GM12892 (cell line): ENCODE measurements around the gene LRMDA.

Experiments used
- DNase-seq: peaks from one replicate; pipeline ENCODE4 v3.0.0; 2011; ENCODE audit not compliant: insufficient read length
- FAIRE-seq: peaks from 2 replicates; lab custom pipeline; 2011; peaks lifted over from hg19 to GRCh38; lab: Jason Lieb, UNC
- POLR2A ChIP-seq: IDR thresholded peaks from 2 replicates; pipeline ENCODE4 v1.6.1; 2011; ENCODE audit warnings: low read depth, low read length, control low read depth
- POLR2AphosphoS5 ChIP-seq: IDR thresholded peaks from 2 replicates; pipeline ENCODE4 v1.6.1; 2011; ENCODE audit warnings: low read depth, low read length, control low read depth
- TAF1 ChIP-seq: IDR thresholded peaks from 2 replicates; pipeline ENCODE4 v1.6.1; 2011; ENCODE audit warnings: low read depth, mild to moderate bottlenecking, control low read depth, low read length, borderline replicate concordance

The LRMDA gene

GRCh38 chr10:75456122-75456521, 24.7 kb downstream of the LRMDA start:
- FAIRE-seq (no peak), DNase-seq (no peak)
- TF ChIP-seq POLR2AphosphoS5 (no peak), TAF1 (no peak), POLR2A (no peak)

- TF ChIP-seq POLR2A: no peak
- no peak for TF ChIP-seq POLR2AphosphoS5
- no peak for FAIRE-seq
- DNase-seq: no peak
These were observed 28.6 kb downstream of the LRMDA start for GRCh38 chr10:75460059-75460458.

- TF ChIP-seq POLR2A (no peak), TAF1 (no peak)
- DNase-seq: no peak
- no peak for FAIRE-seq
These were observed 30.5 kb downstream of the LRMDA start for GRCh38 chr10:75461672-75462649.

DNA sequence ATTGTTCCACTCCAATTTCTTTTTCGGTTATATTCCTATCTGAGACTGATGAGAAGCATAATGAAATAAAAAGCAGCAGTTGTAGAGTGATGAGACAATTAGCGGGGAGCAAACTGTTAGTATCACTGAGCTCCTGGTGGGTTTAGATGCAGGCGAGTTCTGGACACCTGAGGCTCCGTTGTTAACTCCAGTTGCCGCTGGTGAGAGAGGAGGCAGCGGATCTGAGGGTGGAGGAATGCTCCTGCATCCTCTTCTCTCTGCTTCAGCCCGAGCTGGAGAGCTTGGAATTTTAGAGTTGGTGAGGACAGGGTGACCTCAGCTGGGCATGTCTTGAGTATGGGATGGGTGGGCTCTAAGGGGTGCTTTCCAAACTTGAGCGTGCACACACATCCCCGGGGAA, 31.4 kb downstream of the LRMDA start:
- no peak for FAIRE-seq
- no peak for TF ChIP-seq POLR2A
- no peak for TF ChIP-seq TAF1
- no peak for TF ChIP-seq POLR2AphosphoS5
- no peak for DNase-seq

DNA sequence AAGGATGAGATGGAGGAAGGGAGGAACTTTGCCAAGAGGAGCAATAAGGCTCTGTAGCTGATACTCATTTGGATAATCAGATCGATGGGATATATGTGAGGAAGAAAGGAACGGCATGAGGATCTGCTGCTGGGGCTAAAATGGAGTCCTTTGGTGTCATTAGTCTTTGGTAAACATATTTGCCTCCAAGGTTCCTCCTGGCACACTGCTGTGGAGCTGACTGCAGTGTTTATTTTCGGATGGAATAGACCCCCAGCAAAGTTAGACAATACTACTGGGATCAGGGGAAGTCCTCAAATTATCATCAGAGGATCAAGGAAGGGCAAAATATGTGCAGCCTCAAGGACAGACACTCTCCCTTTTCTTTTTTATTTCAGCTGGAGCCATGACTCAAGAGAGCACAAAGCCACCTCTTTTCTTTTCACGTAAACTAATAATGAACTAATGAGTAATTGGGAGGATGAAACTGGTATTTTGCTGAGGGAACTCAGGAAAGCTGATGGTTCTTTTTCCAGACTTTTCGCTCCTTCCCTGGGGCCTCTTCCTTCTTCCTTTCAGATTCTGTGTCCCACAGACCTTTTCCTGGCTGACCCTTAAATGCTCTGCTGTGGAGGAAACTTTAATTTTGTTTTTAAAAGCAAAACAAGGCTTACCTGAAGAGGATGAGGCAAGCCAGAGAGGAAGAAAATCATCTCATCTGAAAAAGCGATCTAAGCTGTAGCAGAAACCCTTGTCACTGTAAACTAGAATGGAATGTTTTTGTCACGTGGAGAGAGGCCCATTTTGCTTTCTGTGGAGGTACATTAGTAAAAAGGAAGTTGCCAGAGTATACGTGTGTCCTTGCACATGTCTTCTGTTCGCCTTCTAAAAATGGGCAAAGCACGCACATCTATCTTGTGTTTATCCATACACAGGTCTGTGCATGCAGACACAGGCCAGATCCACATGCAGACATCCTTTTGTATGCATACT, 33.3 kb downstream of the LRMDA start:
- TF ChIP-seq POLR2A: no peak
- no peak for TF ChIP-seq POLR2AphosphoS5
- TF ChIP-seq TAF1: no peak
- FAIRE-seq (no peak), DNase-seq (no peak)

DNA sequence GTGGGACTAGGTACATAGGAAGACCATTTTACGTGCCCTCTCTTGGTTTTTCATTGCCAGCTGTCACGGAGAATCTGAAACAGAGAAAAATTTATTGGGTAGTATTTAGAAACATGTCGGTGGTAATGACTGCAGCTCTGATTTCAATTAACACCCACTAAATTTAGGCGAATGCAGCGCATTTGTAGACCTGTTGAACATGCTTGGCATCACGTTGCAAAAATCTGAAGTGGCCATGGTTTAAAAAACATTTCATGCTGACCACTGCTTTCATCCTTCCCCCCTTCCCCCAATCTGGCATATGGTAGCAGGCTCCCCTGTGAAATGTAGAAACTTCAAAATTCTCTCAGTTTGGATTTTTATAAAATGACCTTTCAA, 34.0 kb downstream of the LRMDA start:
- DNase-seq (no peak), FAIRE-seq (no peak)
- TF ChIP-seq TAF1 (no peak), POLR2AphosphoS5 (no peak), POLR2A (no peak)

GRCh38 chr10:75466001-75466400, 34.6 kb downstream of the LRMDA start:
- FAIRE-seq (no peak), DNase-seq (no peak)
- TF ChIP-seq POLR2A: no peak

DNA sequence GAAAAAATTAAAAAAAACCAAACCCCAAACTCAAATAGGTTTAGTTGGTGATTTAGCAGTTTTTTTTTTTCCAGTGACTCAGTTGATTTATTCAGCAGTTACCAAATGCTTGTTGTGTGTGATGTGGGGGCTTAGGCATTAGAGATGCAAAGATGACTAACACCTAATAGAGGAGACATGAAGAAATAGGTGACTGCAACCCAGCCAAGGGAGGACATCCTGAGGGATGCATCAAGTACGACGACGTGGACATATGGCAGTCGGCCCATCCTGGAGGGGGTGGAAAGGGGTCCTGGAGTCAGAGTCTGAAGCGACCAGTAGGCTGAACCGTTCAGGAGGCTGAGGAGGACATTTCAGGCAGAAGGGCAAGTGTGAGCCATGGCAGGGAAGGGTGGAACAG, 35.5 kb downstream of the LRMDA start:
- FAIRE-seq: no peak
- TF ChIP-seq POLR2AphosphoS5: no peak
- TF ChIP-seq POLR2A: no peak
- no peak for TF ChIP-seq TAF1
- no peak for DNase-seq

DNA sequence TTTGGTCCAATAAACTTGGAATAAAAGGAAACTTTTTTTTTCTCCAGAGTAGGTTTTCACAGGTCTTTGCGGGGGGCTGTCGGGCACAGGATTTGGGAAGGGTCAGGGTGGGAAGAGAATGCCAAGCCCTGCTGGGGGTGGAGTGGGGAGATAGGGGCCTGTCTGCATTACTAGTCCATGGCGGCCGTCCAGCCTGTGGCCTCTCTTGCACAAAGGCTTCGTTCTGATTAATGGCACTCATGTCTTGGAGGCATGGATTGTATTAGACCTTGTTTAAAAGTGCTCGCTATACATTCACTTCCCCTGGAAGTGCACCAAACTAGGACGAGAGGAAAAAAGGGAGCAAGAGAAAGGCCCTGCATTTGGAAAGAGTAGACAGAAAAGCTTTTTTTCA, 37.2 kb downstream of the LRMDA start:
- FAIRE-seq: no peak
- no peak for TF ChIP-seq TAF1
- TF ChIP-seq POLR2A: no peak
- no peak for DNase-seq

DNA sequence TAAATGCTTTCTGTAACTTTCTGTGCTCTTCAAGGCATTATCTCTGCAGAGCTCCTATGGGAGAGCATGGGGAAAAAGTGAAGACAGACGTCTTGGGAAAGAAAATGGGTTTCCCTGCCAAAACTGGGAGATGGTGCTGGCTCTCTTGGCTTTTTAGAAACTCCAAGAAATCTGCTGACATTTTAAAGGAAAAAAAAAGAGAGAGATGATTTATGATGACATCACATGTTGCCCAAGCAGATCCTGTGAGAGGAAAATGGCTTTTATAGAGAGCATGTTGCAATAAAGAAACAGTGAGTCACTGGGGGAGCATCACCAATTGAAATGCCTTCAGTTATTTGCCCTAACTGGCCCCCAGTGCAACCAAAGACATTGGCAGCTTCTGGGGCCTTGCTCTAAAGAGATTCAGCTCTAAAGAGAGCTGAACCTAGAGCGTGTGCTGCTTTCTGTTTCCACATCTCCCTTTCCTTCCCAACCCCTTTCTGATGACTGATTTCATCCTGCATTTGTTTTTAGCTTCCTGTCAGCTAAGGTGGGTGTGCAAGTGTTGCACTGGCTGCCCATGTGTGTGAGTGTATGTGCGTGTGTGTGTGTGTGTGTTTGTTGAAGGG, 37.7 kb downstream of the LRMDA start:
- DNase-seq (no peak), FAIRE-seq (no peak)

DNA sequence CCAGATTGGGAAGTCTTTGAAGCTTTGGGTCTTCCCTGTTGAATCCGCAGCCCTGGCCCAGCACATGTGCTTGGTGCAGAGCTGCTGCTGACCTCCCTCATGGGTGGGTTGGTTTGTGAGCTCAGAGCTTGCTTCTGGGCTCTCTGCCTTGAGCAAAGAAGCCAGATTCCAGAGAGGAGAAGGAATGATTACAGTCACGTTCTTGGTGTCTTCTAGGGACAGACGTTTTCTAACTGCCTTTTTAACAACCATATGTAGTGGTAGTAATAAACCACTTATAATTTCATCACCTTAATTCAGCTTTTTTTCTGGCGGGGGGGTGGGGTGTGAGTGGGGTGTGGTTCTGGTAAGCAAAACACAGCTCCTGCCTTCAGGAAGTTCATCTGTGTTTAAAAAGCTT, 39.5 kb downstream of the LRMDA start:
- DNase-seq (no peak), FAIRE-seq (no peak)
- TF ChIP-seq POLR2AphosphoS5 (no peak), POLR2A (no peak), TAF1 (no peak)

More for the DNA sequence above, 37.7 kb downstream of the LRMDA start:
- TF ChIP-seq POLR2A: no peak
- TF ChIP-seq POLR2AphosphoS5: no peak
- no peak for TF ChIP-seq TAF1
